ENCODE results near the gene MYCT1. TPM values are rescaled to one million over a fixed set of nuclear protein-coding genes. Genes with fewer than 3 reads are reported as not detected.
"Not testable (repeated sequence)": the region's sequence is repeated elsewhere in the genome, so short reads cannot be mapped to it uniquely, and the experiment has no call there.

MYCT1 gene, protein sequence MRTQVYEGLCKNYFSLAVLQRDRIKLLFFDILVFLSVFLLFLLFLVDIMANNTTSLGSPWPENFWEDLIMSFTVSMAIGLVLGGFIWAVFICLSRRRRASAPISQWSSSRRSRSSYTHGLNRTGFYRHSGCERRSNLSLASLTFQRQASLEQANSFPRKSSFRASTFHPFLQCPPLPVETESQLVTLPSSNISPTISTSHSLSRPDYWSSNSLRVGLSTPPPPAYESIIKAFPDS
- not detected for total RNA-seq

DNA sequence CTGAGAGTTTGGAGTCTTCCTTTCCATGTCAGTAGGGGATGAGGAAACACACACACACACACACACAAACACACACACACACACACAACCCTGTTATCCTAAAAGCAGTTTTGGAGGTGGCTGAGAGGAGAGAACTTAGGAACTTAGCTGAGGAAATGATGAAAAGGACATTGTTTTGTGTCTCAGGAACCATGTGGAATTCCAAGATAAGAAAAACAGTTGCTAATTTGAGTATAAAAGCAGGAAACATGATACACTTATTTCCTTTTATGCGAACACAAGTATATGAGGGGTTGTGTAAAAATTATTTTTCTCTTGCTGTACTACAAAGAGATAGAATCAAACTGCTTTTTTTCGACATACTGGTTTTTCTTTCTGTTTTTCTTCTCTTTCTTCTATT, at the start of gene MYCT1:
TSS of gene MYCT1 (plus strand) at position 264 of the 400 bp plus-strand sequence. CDS start at position 270, 6 bp downstream.
- POLR2A ChIA-PET: no interaction called here
- CTCF ChIA-PET: no interaction called here

DNA sequence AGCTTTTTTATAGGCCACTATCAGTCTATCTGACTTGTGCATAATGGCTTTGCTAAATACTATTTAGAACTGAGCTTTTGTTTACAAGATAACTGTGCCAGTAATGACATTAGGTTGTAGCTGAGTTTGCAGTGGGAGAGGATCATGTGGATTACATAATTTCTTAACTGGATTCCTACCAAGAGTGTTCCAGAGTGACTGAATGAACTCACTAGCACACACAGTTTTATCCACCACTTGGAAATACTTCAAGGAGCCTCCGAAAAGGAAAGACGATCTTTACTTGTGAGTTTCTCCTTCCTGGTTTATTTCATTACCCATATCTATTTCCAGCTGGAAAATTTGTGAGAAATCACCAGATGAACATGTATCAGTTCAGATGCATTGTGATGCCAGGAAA, 49.6 kb upstream of the MYCT1 start:
- ChIA-PET POLR2A (no interaction called here), CTCF (no interaction called here)

DNA sequence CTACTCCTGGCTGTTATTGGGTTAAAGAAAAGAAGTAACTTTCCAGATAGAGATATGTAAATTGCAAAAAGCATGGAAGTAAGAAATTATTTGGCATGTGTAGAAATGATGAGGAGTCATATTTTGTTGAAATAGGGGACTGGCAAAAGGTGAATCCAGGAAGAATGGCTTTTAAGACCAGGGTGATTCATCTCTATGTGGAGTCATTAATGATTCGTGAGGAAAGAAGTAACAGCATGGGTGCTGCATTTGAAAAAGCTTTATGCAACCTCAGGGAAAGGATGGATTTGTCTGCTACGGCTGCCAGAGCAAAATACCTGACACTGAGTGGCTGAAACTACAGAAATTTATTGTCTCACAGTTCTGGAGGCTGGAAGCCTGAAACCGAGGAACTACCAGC, 45.7 kb upstream of the MYCT1 start:
- POLR2A ChIA-PET: no interaction called here
- CTCF ChIA-PET: no interaction called here

GRCh38 chr6:152661776-152662175, 35.9 kb upstream of the MYCT1 start:
- ChIA-PET POLR2A (no interaction called here), CTCF (no interaction called here)

DNA sequence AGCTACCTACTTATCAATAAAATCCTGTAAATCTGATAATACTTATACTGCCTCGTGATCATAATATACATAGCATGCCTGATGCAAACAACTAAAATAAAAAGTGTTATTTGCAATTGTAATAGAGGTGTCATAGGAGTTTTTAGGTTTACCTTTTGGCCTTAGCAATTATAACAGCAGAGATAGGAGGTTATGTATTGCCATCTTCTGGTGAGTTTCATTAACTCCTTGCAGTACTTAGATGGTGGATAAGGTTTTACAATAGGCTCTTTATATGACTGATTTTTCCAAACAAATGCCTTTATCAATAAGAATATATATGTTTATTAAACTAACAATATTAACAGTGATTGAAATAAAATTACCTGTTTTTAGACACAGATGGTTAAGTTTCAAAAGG, 27.8 kb upstream of the MYCT1 start:
- POLR2A ChIA-PET: no interaction called here
- CTCF ChIA-PET: interaction anchor here (1.3 kb wide), 1 partner anchor 27 kb away, joined by 3 read pairs; no protein-coding TSS in a partner anchor

GRCh38 chr6:152671171-152671570, 26.5 kb upstream of the MYCT1 start:
- CTCF ChIA-PET: no interaction called here
- POLR2A ChIA-PET: no interaction called here

GRCh38 chr6:152673236-152673635, 24.5 kb upstream of the MYCT1 start:
- ChIA-PET POLR2A (no interaction called here), CTCF (no interaction called here)

- ChIA-PET POLR2A (no interaction called here), CTCF (no interaction called here)
Measured at GRCh38 chr6:152680151-152680550, 17.5 kb upstream of the MYCT1 start.

- CTCF ChIA-PET: no interaction called here
- POLR2A ChIA-PET: no interaction called here
Measured at GRCh38 chr6:152680879-152681517, 16.7 kb upstream of the MYCT1 start.

DNA sequence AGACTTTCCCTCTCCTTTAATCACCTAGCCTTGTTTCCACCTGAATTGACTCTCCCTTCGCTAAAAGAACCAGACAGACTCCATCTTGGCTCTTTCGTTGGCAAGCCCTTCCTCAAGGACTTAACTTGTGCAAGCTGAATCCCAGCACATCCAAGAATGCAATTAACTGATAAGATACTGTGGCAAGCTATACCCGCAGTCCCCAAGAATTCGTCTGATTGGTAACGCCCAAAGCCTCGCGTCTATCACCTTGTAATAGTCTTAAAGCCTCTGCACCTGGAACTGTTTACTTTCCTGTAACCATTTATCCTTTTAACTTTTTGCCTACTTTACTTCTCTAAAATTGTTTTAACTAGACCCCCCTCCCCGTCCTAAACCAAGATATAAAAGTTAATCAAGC, 15.6 kb upstream of the MYCT1 start:
- POLR2A ChIA-PET: no interaction called here
- CTCF ChIA-PET: no interaction called here

DNA sequence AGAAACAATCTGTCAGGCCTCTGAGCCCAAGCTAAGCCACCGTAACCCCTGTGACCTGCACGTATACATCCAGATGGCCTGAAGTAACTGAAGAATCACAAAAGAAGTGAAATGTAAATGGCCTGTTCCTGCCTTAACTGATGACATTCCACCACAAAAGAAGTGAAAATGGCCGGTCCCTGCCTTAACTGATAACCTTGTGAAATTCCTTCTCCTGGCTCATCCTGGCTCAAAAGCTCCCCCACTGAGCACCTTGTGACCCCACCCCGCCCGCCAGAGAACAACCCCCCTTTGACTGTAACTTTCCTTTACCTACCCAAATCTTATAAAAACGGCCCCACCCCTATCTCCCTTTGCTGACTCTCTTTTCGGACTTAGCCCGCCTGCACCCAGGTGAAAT, 14.8 kb upstream of the MYCT1 start:
- CTCF ChIA-PET, POLR2A ChIA-PET: not testable (repeated sequence)

GRCh38 chr6:152685819-152686218, 11.9 kb upstream of the MYCT1 start:
- POLR2A ChIA-PET: no interaction called here

DNA sequence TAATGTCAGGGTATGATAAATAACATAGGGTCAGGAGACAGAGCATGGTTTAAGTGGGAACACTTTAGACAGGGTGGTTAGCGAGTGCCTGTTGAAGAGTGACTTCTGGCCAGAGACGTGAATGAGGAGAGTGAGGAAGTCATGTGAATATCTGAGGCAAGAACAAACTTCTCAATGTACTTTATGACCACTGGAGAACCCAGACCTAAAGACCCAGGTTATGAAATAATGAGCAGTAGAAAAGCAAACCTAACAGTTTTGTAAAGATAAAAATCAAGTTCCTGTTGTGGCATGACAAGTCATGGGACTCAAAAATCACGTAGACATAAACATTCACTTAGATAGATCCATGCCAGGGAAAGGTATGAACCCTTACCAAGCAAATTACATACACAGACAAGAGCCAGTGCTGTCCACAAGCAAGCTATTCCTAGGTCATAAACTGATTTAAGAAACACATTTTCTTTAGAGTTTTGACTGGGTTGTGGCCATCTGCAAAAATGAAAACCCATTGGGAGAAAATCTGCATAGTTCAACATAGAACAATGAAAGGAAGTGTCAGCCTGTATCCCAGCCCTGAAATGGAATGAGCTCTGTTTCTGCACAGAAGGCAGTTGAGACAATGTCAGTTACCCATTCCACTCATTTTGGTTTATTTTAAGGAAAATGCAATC, 2.2 kb upstream of the MYCT1 start:
- ChIA-PET CTCF (no interaction called here), POLR2A (no interaction called here)

More at GRCh38 chr6:152685819-152686218, 11.9 kb upstream of the MYCT1 start:
- CTCF ChIA-PET: no interaction called here

- ChIA-PET POLR2A (no interaction called here), CTCF (no interaction called here)
Measured at GRCh38 chr6:152696522-152696921, 1.2 kb upstream of the MYCT1 start.

- POLR2A ChIA-PET: no interaction called here
- CTCF ChIA-PET: no interaction called here
Measured at GRCh38 chr6:152698692-152699091, 995 bp downstream of the MYCT1 start.

GRCh38 chr6:152700427-152700826, 2.7 kb downstream of the MYCT1 start:
- POLR2A ChIA-PET: no interaction called here
- CTCF ChIA-PET: no interaction called here

GRCh38 chr6:152701081-152701862, 3.6 kb downstream of the MYCT1 start:
- CTCF ChIA-PET: interaction anchor here (0.7 kb wide), 1 partner anchor 154 kb away, joined by 3 read pairs; no protein-coding TSS in a partner anchor
- POLR2A ChIA-PET: no interaction called here

DNA sequence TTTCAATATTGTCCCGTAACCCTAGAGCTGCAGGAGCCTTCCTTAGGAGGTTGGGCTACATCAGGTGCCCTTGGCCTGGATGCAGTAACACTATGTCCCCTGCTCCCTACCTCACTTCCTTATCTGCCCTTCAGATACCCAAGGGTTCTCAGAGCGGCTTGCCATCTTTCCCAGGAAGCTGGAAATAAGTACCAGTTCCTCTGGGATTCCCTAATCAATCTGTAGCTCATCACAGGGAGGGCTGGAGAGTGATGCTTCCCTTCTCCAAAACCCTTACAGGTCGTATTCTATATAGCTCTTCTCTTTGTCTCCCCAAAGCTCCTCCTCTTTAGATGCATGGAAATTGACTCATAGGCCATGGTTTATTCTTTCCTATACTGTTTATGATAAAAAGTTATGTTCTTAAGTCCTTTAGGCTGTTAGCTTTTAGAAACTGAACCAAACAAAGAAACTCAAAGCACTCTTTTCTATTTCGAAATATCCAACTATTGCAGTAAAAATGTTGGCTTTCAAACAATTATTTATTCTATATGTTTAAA, 4.2 kb downstream of the MYCT1 start:
- ChIA-PET CTCF (no interaction called here), POLR2A (no interaction called here)

DNA sequence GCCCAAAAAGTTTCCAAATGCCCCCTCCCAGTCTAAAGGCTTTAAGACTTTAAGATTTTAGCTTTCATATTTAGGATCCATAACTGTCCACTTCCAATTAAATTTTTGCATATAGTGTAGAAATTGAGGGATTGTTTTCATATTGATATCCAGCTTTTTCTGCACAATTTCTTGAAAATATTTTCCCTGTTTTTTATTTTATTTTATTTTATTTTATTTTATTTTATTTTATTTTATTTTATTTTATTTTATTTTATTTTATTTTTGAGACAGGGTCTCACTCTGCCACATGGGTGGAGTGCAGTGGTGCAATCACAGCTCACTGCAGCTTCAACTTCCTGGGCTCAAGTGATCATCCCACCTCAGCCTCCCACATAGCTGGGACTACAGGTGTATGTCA, 6.1 kb downstream of the MYCT1 start:
- CTCF ChIA-PET, POLR2A ChIA-PET: not testable (repeated sequence)

GRCh38 chr6:152705327-152705726, 7.6 kb downstream of the MYCT1 start:
- ChIA-PET CTCF (no interaction called here), POLR2A (no interaction called here)

DNA sequence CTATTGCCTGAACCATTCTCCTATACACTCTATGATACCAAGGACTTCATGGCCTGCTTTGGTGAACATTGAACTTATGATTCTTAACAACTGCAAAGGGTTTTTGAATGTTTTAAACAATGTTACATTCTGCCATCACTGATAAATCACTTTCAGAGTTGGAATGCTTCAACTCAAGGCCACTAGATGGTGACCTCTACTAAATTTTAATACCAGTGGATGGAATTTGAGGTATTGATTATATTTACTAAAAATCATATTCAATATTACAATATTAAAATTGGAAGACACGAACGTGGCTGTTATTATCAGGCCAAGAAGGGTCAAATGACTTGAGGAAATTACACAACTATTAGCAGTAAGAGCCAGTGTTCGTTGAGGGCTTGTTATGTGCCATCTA, 18.6 kb downstream of the MYCT1 start:
- POLR2A ChIA-PET: no interaction called here
- CTCF ChIA-PET: no interaction called here

Measured in activated CD8-positive, alpha-beta memory T cell treated with anti-CD3 and anti-CD28 coated beads for 36 hours (primary cell).